ENCODE data around the gene C5orf52.
"Not testable (repeated sequence)": the region's sequence is repeated elsewhere in the genome, so short reads cannot be mapped to it uniquely, and the experiment has no call there.

The C5orf52 gene

DNA sequence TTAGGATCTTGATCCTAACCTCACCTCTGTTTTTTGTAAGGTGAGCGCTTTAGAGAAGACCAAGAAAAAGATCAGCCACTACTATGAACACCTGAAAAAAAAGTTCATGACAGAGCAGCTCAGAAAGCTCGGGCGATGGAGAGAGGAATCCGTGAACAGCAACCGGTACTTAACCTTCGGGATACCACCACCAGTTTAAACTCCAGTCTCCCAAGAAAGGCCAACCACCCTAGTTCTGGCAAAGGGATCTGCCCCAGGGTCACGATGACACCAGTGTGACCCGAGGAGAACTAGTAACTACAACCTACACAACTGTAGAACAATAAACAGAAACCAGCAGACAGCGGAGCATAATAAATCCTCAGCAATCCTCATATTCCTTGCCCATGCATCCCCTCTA is 8.5 kb downstream of the C5orf52 start:
- DNase-seq = no peak

DNA sequence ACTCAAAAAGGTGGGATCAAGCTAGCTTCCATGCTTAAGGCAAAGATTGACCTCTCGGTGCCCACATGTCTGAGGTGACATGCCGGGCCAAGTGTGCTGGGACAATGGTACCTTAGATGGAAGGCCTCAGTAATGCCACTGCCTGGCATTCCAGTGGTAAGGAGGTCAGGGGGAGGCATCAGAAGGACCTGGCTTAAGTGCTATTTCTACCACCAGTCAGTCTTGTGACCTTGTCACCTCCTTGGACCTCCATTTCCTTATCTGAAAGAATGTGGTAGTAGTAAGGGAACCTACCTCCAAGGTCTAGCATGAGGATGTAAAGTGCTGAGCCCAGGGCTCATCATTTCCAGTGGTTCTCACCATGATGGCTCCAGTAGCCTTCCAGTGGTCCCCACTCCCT is 8.9 kb downstream of the C5orf52 start:
- no peak for DNase-seq

DNA sequence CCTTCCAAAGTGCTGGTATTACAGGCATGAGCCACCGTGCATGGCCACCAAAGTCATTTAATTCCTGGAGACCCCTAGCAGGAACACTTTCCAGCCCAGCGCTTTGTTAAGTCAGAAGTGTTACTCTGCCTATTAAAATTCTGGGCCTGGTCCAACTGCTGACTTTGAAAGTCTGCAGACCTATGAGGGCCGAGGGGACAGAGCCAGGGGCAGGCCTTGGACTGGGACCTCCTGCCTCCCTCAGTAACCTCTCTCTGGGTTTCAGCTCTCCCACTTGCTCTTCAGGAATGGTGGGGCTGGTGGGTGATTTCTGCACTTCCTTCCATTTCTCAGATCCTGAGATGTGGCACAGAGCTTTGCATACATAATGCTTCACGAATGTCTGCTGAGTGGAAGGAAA is 9.7 kb downstream of the C5orf52 start:
- DNase-seq = no peak

DNA sequence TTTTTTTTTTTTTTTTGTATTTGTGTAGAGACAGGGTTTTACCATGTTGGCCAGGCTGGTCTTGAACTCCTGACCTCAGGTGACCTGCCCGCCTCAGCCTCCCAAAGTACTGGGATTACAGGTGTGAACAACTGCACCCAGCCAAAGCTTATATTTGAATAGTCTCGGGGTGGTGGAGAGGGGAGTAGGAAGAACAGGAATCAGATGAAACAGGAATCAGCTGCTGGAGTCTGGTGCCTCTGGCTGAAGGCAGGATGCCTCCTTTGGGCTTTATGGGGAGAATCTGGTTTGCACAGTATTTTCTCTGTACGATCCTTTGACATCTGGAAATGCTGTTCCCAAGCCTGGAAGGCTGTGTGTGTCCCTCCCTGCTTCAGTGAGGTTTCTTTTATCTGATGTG is 10.9 kb downstream of the C5orf52 start:
- DNase-seq = no peak

DNA sequence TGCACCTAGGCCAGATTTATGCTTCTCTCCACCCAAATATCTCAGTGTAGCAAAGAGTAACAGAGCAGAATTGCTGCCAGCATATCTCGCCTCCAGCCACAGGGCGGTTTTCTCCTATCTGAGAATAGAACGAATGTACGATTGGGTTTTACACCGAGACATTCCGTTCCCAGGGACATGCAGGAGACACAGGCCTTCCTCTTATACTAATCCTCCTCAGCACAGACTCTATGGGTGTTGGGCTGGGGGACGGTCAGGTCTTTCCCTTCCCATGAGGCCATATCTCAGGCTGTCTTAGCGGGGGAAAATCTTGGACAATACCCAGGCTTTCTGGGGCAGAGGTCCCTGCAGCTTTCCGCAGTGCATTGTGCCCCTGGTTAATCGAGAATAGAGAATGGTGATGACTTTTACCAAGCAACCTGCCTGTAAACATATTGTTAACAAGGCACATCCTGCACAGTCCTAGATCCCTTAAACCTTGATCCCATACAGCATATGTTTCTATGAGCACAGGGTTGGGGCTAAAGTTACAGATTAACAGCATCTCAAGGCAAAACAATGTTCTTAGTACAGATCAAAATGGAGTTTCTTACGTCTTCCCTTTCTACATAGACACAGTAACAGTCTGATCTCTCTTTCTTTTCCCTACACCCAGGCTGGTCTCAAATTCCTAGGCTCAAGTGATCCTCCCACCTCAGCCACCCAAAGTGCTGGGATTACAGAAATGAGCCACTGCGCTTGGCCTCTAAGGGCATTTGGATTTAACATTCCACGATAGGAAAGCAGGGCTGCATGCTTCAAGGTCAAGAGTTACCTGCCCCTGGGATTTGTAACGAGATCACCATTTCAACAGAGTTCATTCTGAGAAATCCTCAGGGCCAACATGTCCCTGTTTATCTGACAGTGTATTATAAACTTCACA is 15.2 kb downstream of the C5orf52 start:
- not testable (repeated sequence) for DNase-seq

DNA sequence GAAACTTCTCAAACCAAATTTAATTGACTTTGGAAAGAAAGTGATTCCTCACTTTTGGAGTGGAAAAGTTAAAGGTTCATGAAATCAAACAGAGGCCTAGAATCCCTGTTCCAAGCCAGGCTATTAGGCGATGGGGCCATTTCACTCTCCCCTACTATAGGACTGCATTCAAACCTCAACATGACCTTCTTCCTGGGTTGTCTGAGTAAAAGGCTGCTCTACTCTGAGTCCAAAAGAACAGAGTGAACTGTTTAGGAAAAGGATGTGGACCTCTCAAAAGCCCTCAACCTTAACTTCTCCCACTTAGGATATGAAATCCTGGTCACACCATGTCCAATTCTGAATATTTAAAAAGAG is 15.8 kb downstream of the C5orf52 start:
- DNase-seq = no peak

DNA sequence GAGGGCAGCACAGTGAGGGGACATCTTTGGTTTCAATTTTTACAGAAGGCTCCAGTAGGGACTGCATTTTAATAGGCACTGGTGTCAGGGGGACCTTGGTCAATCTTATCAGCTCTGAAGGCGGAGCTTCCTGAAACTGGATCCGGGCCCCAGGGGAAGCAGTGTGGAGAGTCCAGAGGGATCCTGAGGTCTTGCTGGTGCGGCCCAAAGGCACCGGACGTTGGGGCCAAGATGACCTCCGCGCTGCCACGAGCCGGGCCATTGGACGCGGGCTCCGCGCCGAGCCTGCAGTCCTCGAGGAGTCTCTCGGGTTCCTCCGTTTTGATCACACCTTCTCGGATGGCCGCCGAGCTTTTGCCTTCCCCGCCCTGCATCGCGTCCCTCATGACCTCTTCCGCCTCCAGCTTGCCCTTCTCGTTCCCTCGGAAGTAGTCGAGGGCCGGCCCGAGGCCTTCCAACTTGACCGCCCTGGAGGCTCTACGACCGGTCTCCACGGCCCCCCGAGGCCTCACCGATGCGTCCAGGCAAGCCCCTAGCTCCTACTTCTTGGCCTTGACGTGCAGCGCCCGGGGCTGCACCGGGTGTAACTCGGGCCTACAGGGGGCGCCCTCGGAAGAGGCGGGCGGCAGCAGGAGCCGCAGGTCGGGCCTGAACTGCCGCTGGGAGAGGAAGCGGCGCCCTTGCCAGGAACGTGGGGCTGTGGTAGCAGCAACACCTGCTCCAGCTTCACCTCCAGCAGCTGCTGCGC is 18.8 kb downstream of the C5orf52 start:
- no peak for DNase-seq

DNA sequence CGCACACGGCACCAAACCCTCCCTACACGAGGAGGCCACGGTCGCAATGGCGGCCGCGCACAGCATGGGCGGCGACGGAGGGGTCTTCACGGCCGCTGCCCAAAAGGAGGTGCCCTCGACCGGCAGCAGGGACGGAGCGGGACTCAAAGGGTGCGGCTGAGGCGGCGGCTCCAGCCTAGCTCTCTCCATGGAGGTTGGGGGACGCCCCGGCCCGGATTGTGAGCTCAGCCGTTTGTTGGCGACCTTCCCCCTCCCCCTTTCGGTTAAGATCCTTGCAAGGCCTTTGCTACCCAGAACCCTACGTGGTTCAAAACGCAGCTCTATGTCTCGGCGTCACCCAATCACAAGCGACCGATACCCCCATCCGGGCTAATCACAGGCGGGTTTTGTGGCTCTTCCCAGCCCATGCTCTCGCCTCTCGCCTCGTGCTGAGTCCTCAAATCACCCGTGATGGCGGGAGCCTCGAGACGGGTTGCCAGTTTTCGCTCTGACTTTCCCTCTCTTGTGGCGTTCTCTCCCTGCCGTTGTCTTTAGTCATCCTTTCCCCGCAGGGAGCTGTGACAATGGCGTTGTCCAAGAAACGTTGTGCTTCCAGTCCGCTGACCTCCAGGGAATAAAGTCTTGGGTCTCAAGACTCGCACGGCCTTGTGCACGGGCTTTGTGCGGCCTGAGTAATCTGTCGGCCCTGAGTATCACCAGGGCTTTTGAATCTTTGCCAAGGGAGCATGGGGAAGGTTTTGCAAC is 19.5 kb downstream of the C5orf52 start:
- no peak for DNase-seq

DNA sequence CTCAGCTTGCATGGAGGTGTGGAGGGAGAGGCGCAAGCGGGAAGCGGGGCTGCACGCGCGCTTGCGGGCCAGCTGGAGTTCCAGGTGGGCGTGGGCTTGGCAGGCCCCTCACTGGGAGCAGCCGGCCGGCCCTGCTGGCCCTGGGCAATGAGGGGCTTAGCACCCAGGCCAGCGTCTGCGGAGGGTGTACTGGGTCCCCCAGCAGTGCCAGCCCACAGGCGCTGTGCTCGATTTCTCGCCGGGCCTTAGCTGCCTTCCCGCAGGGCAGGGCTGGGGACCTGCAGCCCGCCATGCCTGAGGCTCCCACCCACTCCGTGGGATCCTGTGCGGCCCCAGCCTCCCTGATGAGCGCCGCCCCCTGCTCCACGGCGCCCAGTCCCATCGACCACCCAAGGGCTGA is 22.5 kb downstream of the C5orf52 start:
- DNase-seq = not testable (repeated sequence)

DNA sequence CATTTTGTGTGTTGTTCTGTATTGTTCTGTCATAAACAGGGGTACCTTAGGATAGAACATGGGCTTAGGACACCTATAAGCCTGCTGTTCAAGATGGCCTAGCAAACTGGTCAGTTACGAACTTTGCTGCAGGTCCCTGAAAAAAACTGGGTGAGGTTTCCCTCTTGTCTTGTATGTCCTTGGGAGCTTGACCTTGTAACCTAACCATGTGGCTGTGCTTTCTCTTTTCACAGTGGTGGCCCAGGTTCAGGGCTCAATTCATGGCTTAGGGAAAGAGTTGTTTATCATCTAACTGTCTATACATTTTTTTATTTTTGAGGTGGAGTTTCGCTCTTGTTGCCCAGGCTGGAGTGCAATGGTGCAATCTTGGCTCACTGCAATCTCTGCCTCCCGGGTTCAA is 24.8 kb downstream of the C5orf52 start:
- DNase-seq = not testable (repeated sequence)

DNA sequence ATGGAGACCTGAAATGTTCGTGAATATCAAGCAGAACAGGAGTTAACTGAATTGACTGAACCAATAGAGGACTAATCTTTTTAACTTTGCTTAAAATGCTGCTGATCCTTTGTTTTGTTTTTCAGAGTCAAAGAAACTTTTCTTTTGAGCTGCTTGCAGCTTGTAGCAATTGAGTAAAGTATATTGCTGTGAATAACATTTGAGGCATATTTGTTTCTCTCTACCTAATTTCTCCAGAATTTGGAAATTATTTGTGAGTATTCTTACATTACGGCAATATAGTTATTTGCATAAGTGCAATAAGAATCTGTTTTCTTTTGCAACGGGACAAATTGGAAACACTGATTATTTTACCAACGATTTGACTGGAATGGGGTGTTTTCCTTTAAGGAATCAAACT is 27.3 kb downstream of the C5orf52 start:
- not testable (repeated sequence) for DNase-seq

DNA sequence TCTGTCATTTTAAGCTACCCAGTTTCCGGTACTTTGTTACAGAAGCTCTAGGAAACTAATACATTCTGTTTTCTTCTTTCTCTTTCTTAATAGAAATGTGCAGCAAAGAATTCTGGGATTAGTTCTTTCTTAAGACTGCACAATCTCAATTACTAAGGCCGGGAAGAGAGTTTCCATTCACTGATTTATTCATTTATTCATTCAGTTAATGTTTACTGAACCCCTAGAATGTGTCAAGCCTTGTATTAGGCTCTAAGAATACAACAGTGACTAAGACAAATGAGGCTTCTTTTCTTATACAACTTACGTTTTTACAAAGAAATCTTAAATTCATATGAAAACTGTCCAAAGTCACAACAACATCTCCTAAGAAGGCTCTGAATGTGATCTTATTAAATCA is 32.4 kb downstream of the C5orf52 start:
- no peak for DNase-seq

DNA sequence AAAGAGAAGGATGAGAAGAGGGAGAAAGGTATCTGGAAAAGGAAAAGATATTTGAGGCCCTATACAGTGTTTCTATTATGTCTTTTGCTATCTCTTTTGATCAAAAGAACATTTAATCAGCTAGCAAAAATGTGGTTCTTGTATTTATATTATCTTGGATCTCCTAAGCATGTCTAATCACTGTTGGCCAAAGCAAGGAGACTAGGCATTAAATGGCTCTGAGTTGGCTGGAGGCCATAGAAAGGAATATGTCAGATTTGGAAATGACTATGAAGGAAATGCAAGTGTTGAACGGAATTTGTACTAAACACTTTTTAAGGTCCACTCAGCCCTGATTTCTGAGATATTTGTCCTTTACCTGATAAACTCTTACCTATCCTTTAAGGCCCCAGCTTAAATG is 37.5 kb downstream of the C5orf52 start:
- peak; percentile 28 for DNase-seq

DNA sequence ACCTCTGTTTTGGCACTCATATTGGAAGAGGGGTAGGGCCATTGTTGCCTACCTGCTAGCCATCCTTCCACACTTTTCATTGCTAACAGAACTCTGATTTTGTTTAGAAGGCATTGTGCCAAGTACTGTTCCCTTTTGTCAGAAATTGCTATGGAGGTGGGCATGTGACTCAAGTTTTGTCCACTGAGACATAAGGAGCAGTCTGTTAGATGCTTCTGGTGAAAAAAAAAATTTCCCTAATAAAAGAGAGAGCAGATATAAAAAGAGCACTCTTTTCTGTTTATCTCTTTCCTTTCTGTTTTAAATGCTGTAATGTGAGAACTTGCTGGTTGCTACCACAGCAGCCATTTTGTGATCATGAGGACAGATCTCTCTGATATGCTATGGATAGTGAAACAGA is 38.0 kb downstream of the C5orf52 start:
- DNase-seq = no peak

DNA sequence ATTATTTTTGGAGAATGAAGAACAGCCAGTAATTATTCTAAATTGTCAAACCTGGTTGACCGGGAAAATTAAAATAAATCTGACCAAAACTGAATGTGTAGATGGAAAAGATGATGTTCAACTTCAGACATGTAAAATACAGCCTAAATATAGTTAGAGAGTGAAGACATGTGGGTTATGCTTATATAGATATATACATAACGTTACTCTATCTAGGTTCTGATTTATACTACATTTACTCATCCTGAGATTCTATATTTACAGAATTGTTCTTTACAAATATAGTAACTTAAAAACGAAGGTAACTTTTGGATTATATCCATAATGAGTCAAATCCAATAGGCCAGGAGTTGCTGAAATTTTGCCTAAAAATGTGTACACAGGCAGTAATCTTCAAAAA is 39.1 kb downstream of the C5orf52 start:
- DNase-seq = no peak

DNA sequence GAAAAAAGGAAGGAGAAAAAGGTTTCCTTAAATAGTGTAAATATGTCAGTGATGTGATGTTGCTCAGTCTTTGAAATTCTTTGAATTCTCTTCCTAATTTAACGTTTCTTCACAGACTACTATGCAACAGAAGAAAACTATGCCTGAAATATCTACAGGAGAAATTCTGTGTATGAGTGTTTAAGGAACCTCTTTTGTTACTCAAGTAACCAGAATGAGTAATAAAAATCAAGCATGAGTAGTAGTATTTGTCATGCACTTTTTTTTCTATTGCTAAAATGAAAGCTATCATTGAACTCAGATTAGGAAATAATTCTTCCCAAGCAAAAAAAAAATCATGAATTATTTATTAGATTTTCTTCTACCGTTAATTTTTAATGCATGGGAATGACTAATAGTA is 39.5 kb downstream of the C5orf52 start:
- DNase-seq = peak; percentile 90

DNA sequence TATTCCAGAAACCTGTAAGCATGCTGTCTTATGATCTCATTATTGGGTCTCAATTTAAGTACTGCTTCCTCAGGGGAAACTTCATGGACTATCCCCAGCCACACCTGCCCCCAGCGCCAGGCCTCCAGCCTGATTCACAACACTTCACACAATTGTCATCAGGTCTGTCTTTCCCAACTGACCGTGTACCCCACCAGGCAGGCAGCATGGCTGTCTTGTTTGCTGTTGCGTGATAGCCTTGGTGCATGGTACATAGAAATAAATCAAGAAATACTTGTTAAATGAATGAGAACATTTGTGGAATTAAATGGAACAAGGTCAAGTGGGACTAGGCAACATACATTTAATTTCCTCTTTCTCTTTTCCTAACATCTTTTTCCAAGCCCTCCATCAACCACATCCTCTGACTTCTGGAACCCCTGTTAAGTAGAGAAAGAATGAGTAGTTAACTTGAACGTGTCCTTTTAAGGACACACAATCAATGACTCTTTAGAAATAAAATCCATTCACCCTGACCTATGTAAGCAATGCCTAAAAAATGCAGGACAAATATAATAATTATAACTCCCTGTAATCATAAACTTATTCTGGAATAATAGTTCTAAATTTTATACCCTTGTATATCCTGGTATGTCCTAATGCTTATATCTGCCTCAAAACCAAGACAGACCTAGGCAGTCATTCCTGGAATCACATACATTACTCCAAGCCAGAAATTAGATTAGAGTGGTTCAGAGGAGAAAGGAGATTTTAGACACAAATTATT is 42.7 kb downstream of the C5orf52 start:
- DNase-seq = peak; percentile 53

DNA sequence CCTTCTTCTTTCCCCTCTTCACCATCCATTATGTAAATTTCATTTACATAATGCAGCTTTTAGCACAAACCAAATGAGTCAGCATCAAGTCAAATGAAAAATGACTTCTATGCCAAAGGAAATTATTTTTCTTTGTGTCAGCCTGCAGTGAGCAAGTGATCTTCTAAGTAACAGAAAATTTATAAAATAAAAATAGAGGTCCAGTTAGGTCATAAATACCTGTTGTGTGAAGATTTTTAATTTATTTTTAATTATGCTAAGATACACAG is 43.2 kb downstream of the C5orf52 start:
- peak; percentile 42 for DNase-seq

DNA sequence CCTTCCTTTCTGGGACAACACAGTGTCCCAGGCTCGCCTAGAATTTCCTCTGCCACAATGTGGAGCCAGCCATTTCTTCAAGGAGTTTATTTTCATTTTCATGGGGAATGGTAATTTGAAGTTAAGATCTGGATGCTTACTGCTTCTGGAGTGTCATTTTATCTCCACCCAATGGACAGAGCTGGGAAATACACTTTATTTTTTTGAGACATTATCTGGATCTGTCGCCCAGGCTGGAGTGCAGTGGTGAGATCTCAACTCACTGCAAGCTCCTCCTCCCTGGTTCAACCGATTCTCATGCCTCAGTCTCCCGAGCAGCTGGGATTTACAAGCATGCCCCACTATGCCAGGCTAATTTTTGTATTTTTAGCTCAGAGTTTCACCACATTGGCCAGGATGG is 47.2 kb downstream of the C5orf52 start:
- peak; percentile 81 for DNase-seq

DNA sequence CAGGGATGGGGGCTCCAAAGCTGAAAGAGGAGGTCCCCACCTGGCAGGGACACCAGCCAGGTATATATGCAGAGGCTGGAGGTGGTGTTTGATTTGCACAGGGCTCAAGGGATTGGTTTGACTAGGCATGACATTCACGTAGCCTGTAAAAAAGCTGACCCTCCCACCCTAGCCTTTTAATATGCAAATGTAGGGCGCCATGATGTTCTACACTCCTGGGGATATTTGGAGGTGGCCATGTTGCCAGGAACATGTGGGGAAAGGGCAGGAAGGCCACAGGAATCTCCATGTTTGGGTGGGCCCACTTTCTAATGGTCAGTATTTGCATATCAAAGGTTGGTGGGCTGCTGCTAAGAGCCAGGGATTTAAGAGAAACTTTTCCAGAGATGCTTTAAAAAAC is 47.9 kb downstream of the C5orf52 start:
- no peak for DNase-seq

DNA sequence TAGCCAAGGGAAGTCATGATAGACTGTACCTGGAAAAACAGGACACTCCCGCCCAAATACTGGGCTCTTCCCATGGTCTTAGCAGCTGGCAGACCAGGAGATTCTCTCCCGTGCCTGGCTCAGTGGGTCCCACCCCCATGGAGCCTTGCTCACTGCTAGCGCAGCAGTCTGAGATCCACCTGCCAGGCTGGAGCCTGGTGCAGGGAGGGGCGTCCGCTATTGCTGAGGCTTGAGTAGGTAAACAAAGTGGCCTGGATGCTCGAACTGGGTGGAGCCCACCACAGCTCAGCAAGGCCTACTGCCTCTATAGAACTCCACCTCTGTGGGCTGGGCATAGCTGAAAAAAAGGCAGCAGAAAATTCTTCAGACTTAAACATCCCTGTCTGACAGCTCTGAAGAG is 49.8 kb downstream of the C5orf52 start:
- no peak for DNase-seq

DNA sequence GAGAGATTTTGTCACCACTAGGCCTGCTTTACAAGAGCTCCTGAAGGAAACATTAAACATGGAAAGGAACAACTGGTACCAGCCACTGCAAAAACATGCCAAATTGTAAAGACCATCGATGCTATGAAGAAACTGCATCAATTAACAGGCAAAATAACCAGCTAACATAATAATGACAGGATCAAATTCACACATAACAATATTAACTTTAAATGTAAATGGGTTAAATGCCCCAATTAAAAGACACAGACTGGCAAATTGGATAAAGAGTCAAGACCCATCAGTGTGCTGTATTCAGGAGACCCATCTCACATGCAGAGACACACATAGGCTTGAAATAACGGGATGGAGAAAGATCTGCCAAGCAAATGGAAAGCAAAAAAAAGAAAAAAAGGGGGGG is 51.6 kb downstream of the C5orf52 start:
- not testable (repeated sequence) for DNase-seq

DNA sequence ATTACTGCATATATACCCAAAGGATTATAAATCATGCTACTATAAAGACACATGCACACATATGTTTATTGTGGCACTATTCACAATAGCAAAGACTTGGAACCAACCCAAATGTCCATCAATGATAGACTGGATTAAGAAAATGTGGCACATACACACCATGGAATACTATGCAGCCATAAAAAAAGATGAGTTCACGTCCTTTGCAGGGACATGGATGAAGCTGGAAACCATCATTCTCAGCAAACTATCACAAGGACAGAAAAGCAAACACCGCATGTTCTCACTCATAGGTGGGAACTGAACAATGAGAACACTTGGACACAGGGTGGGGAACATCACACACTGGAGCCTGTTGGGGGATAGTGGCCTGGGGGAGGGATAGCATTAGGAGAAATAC is 55.3 kb downstream of the C5orf52 start:
- not testable (repeated sequence) for DNase-seq
